BE2C (cell line): Measurements from ENCODE around the gene SPDYE4.

Experiments used
- DNase-seq: peaks from one replicate; pipeline ENCODE4 v3.0.0-alpha.2; 2020
- H3K27me3 ChIP-seq: fragments of 250-450 bp; sonication (Bioruptor Pico); 2 replicates; pipeline ENCODE4 v1.5.1; 2020; ENCODE audit warnings: mild to moderate bottlenecking
- H3K36me3 ChIP-seq: fragments of 250-450 bp; sonication (Bioruptor Pico); 2 replicates; pipeline ENCODE4 v1.5.1; 2020; ENCODE audit warnings: mild to moderate bottlenecking
- H3K4me1 ChIP-seq: fragments of 250-450 bp; sonication (Bioruptor Pico); 2 replicates; pipeline ENCODE4 v1.5.1; 2020
- H3K4me3 ChIP-seq: 2 replicates; pipeline ENCODE4 v1.5.1; 2011; ENCODE audit warnings: low read depth, low read length
- H3K9me3 ChIP-seq: fragments of 250-450 bp; sonication (Bioruptor Pico); 2 replicates; pipeline ENCODE4 v1.5.1; 2020
- CTCF ChIP-seq: IDR thresholded peaks from 2 replicates; pipeline ENCODE4 v1.5.1; 2012; ENCODE audit warnings: mild to moderate bottlenecking, low read depth, low read length

The SPDYE4 gene

GRCh38 chr17:8729860-8730259 lies 28.5 kb downstream of the SPDYE4 start:
- H3K4me1 ChIP-seq = no peaks in the 10 kb centered on the region
- H3K9me3 ChIP-seq = no peaks in the 10 kb centered on the region
- DNase-seq = no peak
- H3K27me3 ChIP-seq = no peaks in the 10 kb centered on the region
- no peak overlapping the region for H3K4me3 ChIP-seq
- H3K36me3 ChIP-seq = no peaks in the 10 kb centered on the region
- no peak for TF ChIP-seq CTCF

- TF ChIP-seq CTCF = no peak
- H3K4me1 ChIP-seq = no peaks in the 10 kb centered on the region
- H3K4me3 ChIP-seq = no peak overlapping the region
- no peak for DNase-seq
- H3K36me3 ChIP-seq = no peaks in the 10 kb centered on the region
- H3K27me3 ChIP-seq = no peaks in the 10 kb centered on the region
- no peaks in the 10 kb centered on the region for H3K9me3 ChIP-seq
Measured at GRCh38 chr17:8729421-8729820, 28.9 kb downstream of the SPDYE4 start.

- Histone ChIP-seq H3K36me3 (no peaks in the 10 kb centered on the region), H3K4me1 (no peaks in the 10 kb centered on the region), H3K9me3 (no peaks in the 10 kb centered on the region), H3K4me3 (no peak overlapping the region), H3K27me3 (no peaks in the 10 kb centered on the region)
- TF ChIP-seq CTCF = no peak
- no peak for DNase-seq
Measured at GRCh38 chr17:8728971-8729370, 29.4 kb downstream of the SPDYE4 start.

- H3K27me3 ChIP-seq = no peaks in the 10 kb centered on the region
- no peaks in the 10 kb centered on the region for H3K36me3 ChIP-seq
- H3K9me3 ChIP-seq = no peaks in the 10 kb centered on the region
- no peak overlapping the region for H3K4me3 ChIP-seq
- DNase-seq = no peak
- no peaks in the 10 kb centered on the region for H3K4me1 ChIP-seq
- TF ChIP-seq CTCF = no peak
Measured at GRCh38 chr17:8728251-8728938, 30.0 kb downstream of the SPDYE4 start.

GRCh38 chr17:8726941-8727555 lies 31.3 kb downstream of the SPDYE4 start:
- Histone ChIP-seq H3K27me3 (no peaks in the 10 kb centered on the region), H3K36me3 (no peaks in the 10 kb centered on the region), H3K4me3 (no peak overlapping the region), H3K9me3 (no peaks in the 10 kb centered on the region), H3K4me1 (no peaks in the 10 kb centered on the region)
- no peak for TF ChIP-seq CTCF
- no peak for DNase-seq
